LNCaP clone FGC (cell line): ENCODE results near the gene CCDC184.

ENCODE experiments used
- DNase-seq: peaks from one replicate; pipeline ENCODE4 v3.0.0-alpha.2; 2011; ENCODE audit warnings: low read depth
- H3K4me3 ChIP-seq: 2 replicates; pipeline ENCODE4 v1.5.1; 2011; ENCODE audit warnings: mild to moderate bottlenecking, low read depth, low read length, control low read depth
- TF ChIP-seq, protein P1 (sequence below): IDR thresholded peaks from 2 replicates; pipeline ENCODE4 v1.5.1; 2012; ENCODE audit warnings: mild to moderate bottlenecking; ENCODE audit not compliant: control insufficient read depth, insufficient read depth; ENCODE audit errors: extremely low read depth

CCDC184 gene

GRCh38 chr12:48185181-48185919 is 1.9 kb downstream of the CCDC184 start:
- H3K4me3 ChIP-seq: no peak overlapping the region
- TF ChIP-seq, protein P1, sequence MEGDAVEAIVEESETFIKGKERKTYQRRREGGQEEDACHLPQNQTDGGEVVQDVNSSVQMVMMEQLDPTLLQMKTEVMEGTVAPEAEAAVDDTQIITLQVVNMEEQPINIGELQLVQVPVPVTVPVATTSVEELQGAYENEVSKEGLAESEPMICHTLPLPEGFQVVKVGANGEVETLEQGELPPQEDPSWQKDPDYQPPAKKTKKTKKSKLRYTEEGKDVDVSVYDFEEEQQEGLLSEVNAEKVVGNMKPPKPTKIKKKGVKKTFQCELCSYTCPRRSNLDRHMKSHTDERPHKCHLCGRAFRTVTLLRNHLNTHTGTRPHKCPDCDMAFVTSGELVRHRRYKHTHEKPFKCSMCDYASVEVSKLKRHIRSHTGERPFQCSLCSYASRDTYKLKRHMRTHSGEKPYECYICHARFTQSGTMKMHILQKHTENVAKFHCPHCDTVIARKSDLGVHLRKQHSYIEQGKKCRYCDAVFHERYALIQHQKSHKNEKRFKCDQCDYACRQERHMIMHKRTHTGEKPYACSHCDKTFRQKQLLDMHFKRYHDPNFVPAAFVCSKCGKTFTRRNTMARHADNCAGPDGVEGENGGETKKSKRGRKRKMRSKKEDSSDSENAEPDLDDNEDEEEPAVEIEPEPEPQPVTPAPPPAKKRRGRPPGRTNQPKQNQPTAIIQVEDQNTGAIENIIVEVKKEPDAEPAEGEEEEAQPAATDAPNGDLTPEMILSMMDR: no peak
- no peak for DNase-seq

- no peak for DNase-seq
- TF ChIP-seq, protein P1: no peak
- no peak overlapping the region for H3K4me3 ChIP-seq
Measured at GRCh38 chr12:48187916-48188695, 4.7 kb downstream of the CCDC184 start.

DNA sequence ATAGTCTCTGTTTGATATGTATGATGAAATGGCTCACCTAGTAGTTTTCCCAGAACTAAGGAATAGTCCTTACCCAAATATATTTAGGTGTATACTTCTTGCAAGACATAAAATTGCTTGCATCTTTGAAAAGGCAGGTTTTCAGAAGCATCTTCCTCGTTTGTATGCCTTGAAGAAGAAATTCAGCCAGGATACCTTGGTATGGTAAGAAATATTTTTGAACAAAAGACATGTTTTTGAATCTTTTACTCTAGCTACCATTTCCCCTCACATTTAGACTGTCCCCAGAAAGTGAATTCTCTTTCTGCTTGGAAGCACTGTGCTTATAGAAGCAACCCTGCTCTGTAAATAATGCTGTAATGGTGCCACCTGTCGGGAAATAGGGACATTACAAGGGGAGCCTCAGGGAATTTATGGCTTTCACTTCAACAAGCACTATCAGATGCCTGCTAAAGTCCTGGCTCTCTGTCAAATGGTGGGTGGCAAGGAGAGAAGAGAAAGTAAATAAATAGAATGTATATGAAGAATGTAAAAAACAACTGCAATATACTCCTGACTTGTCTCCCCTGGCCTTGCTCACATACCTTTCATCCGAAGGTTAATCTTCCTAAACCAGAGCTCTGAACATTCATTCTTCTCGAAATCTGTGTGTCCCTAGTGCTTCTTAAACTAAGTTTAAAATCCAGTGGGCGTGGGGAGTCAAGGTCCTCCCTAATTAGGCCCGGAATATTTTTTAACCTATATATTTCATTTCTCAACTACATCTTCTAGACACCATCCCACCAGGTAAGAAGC is 6.1 kb downstream of the CCDC184 start:
- TF ChIP-seq, protein P1: peak; percentile 88
- DNase-seq: peak; percentile 52
- H3K4me3 ChIP-seq: no peak overlapping the region

- TF ChIP-seq, protein P1: no peak
- H3K4me3 ChIP-seq: no peak overlapping the region
- DNase-seq: no peak
Measured at GRCh38 chr12:48191096-48191495, 7.7 kb downstream of the CCDC184 start.

DNA sequence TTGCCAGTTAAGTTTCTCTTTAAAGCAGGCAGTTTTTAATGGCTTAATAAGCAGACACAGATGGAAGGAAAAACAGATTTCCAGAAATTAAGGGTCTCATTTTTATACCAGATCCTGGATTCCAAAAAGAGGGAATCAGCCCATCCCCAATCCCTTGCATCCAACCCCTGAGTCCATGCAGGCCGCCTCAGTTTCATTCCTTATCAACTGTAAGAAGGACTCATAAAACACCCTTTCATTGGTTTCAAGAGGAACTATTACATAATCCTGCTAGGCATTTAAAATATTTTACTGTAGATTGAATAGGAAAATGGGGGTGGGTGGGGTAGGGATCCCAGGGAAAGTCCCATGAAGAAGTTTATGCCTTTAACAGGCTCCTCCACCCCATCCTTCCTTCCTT is 9.4 kb downstream of the CCDC184 start:
- DNase-seq: no peak
- no peak overlapping the region for H3K4me3 ChIP-seq
- TF ChIP-seq, protein P1: no peak

DNA sequence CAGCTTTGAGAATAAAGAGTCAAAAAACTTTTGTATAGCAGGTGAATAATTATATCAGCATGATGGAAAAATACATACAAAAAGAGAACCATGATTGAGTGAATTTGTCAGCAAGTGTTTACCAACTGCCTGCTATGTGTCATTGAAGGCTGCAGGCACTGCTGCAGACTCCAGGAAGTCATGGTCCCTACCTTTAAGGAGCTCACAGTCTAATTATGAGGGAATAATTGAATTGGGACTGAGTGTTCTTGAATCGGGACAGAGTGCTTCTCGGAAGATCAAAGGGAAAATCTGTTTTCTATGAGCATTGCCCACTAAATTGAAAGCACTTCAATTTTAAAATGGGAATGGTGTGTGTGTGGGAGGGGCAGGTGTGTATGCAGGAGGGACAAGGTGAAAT is 10.2 kb downstream of the CCDC184 start:
- no peak overlapping the region for H3K4me3 ChIP-seq
- no peak for DNase-seq
- TF ChIP-seq, protein P1: no peak
